Prostate gland (tissue), 2 donors: ENCODE measurements around the gene NDUFB3.

Source experiments
- CTCF ChIP-seq, 4 experiments: fragments of 200-600 bp in 2 of 4; fragments of 450-650 bp in 2 of 4; sonication (generic) in 2 of 4; IDR thresholded peaks; 1 replicate in 3 of 4; 2 replicates in 1 of 4; pipeline ENCODE4 v1.5.1; 2016 to 2019; ENCODE audit warnings: antibody characterized with exemption in 4 of 4, mild to moderate bottlenecking in 2 of 4, moderate library complexity in 2 of 4
- POLR2A ChIP-seq: fragments of 450-650 bp; IDR thresholded peaks from one replicate; pipeline ENCODE4 v1.6.1; 2016; ENCODE audit warnings: antibody characterized with exemption, mild to moderate bottlenecking

GRCh38 chr2:201108341-201108740 is 36.5 kb downstream of the NDUFB3 start:
- TF ChIP-seq CTCF (IDR thresholded peaks at IDR 0.05) (no peak), POLR2A (no peak)
